Measurements from ENCODE around the gene TRPT1.

DNA sequence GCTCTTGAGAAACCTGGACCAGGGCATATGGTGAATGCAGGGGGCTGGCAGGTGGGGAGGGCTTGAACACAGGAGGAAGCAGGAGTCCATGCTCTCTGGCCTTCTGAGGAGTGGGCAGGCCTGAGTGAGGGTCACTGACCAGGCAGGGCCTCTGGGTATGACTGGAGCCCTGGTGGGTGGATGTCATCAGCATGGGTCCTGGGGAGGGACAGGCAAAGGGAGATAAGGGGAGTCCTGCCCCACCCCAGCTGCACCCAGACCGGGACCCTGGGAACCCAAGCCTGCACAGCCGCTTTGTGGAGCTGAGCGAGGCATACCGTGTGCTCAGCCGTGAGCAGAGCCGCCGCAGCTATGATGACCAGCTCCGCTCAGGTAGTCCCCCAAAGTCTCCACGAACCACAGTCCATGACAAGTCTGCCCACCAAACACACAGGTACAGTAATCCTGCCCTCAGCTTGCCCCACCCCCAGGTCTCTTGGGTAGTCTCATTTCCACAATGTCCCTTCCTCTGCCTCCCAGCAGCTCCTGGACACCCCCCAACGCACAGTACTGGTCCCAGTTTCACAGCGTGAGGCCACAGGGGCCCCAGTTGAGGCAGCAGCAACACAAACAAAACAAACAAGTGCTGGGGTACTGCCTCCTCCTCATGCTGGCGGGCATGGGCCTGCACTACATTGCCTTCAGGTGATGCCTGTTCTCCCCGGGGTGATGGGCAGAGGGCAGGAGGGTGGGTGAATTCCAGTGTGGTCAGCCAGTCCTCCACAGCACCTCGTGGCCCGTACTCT, 6.4 kb upstream of the TRPT1 start:
- TF ChIP-seq, protein P1, sequence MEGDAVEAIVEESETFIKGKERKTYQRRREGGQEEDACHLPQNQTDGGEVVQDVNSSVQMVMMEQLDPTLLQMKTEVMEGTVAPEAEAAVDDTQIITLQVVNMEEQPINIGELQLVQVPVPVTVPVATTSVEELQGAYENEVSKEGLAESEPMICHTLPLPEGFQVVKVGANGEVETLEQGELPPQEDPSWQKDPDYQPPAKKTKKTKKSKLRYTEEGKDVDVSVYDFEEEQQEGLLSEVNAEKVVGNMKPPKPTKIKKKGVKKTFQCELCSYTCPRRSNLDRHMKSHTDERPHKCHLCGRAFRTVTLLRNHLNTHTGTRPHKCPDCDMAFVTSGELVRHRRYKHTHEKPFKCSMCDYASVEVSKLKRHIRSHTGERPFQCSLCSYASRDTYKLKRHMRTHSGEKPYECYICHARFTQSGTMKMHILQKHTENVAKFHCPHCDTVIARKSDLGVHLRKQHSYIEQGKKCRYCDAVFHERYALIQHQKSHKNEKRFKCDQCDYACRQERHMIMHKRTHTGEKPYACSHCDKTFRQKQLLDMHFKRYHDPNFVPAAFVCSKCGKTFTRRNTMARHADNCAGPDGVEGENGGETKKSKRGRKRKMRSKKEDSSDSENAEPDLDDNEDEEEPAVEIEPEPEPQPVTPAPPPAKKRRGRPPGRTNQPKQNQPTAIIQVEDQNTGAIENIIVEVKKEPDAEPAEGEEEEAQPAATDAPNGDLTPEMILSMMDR (conservative IDR thresholded peaks at IDR 0.05; ENCODE audit: low read length): no peak
- no peak for TF ChIP-seq EZH2phosphoT487 (IDR thresholded peaks at IDR 0.05; ENCODE audit: borderline replicate concordance, low read depth, low read length)
